ENCODE data around the gene DEPP1.
A peak's percentile ranks its signal among the peaks of the same experiment; 100 is the strongest.

Gene DEPP1

DNA sequence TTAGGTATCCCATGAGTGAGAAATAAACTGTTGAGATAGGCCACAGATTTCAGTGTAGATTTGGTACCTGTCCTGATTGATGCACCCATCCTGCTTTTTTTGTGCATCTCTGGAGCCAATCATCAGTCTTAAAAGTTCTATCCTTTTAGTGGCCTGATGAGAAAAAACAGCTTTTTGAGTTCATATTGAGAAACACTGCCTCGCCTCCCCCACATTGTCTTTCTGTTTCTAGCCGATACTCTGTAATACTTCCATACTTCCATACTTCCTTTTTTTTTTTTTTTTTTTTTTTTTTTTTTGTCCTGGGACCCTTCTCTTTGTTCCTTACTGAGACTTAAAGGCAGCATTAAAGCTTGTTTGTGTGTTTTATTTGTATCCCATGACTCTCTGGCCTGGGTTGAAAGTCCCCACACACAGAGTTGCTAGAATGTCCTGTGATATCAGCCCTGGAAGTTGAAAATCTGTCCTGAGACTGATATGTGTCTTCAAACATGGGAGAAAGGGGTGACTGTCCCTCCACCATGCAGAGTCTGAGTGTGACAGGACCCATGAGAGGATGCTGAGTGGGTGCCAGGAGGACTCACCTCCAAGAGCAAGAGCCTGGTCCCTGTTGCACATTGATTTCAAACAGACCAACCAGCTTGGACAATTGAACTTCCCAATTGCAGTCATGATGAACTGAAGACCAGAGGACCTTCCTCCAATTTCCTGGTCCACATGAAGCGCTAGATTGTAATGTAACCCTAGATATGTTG lies 27.8 kb upstream of the DEPP1 start:
- peaks cover 0 to 13% (median 6%) of the 10 kb centered on the region in 4 donors for H3K4me1 ChIP-seq
- TF ChIP-seq CTCF (IDR thresholded peaks at IDR 0.05) = no peak
- no peaks in the 10 kb centered on the region for H3K27me3 ChIP-seq
- no peak for DNase-seq
- no peak overlapping the region for H3K27ac ChIP-seq
- H3K4me3 ChIP-seq = no peak overlapping the region
- H3K9me3 ChIP-seq = no peaks in the 10 kb centered on the region
- peaks cover 0 to 22% (median 14%) of the 10 kb centered on the region in 3 donors for H3K36me3 ChIP-seq
- intact Hi-C loops (cut with DNase I; ENCODE audit: low total_unique reads) = no loop called here

GRCh38 chr10:45005284-45005683 lies 26.7 kb upstream of the DEPP1 start:
- no peak for DNase-seq
- TF ChIP-seq CTCF (IDR thresholded peaks at IDR 0.05) = no peak
- Histone ChIP-seq H3K9me3 (no peaks in the 10 kb centered on the region), H3K27me3 (no peaks in the 10 kb centered on the region), H3K27ac (no peak overlapping the region), H3K36me3 (peaks cover 0 to 22% (median 14%) of the 10 kb centered on the region in 3 donors), H3K4me3 (no peak overlapping the region), H3K4me1 (peaks cover 0 to 16% (median 11%) of the 10 kb centered on the region in 4 donors)
- intact Hi-C loops (cut with DNase I; ENCODE audit: low total_unique reads) = no loop called here

GRCh38 chr10:45004661-45005060 lies 26.1 kb upstream of the DEPP1 start:
- peaks cover 0 to 22% (median 14%) of the 10 kb centered on the region in 3 donors for H3K36me3 ChIP-seq
- H3K9me3 ChIP-seq = no peaks in the 10 kb centered on the region
- no peak overlapping the region for H3K4me3 ChIP-seq
- no peak overlapping the region for H3K27ac ChIP-seq
- H3K27me3 ChIP-seq = no peaks in the 10 kb centered on the region
- TF ChIP-seq CTCF (IDR thresholded peaks at IDR 0.05) = no peak
- intact Hi-C loops (cut with DNase I; ENCODE audit: low total_unique reads) = no loop called here
- peaks cover 0 to 22% (median 17%) of the 10 kb centered on the region in 4 donors for H3K4me1 ChIP-seq
- DNase-seq = no peak

DNA sequence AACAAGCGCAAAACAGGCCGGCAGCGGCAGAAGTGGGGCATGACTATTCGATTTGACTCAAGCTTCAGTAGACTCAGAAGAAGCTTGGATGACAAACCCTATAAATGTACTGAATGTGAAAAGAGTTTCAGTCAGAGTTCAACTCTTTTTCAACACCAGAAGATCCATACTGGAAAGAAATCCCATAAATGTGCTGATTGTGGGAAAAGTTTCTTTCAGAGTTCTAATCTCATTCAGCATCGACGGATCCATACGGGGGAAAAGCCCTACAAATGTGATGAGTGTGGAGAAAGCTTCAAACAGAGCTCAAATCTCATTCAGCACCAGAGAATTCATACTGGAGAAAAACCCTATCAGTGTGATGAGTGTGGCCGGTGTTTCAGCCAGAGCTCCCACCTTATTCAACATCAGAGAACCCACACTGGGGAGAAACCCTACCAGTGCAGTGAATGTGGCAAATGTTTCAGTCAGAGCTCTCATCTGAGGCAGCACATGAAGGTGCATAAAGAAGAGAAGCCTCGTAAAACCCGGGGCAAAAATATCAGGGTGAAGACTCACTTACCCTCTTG lies 24.9 kb upstream of the DEPP1 start:
- Histone ChIP-seq H3K9me3 (no peaks in the 10 kb centered on the region), H3K4me3 (no peak overlapping the region), H3K27ac (no peak overlapping the region), H3K36me3 (peaks cover 0 to 22% (median 14%) of the 10 kb centered on the region in 3 donors), H3K27me3 (no peaks in the 10 kb centered on the region), H3K4me1 (peaks cover 0 to 33% (median 25%) of the 10 kb centered on the region in 4 donors)
- TF ChIP-seq CTCF (IDR thresholded peaks at IDR 0.05) = no peak
- intact Hi-C loops (cut with DNase I; ENCODE audit: low total_unique reads) = no loop called here
- no peak for DNase-seq

- Histone ChIP-seq H3K27me3 (no peaks in the 10 kb centered on the region), H3K4me1 (peaks cover 6 to 53% (median 42%) of the 10 kb centered on the region in 4 donors), H3K4me3 (peak overlapping the region; percentile 63 to 76), H3K36me3 (peaks cover 0 to 22% (median 14%) of the 10 kb centered on the region in 3 donors), H3K9me3 (no peaks in the 10 kb centered on the region), H3K27ac (peak overlapping the region; percentile 90 to 97)
- DNase-seq = peak; percentile 80 to 89
- intact Hi-C loops (cut with DNase I; ENCODE audit: low total_unique reads) = no loop called here
- peak; percentile 26 to 34 for TF ChIP-seq CTCF (IDR thresholded peaks at IDR 0.05)
Observed at GRCh38 chr10:45001381-45002148, 23.0 kb upstream of the DEPP1 start.

Data from tibial artery (tissue), 4 donors.